ENCODE results near the gene CEP170B.

DNA sequence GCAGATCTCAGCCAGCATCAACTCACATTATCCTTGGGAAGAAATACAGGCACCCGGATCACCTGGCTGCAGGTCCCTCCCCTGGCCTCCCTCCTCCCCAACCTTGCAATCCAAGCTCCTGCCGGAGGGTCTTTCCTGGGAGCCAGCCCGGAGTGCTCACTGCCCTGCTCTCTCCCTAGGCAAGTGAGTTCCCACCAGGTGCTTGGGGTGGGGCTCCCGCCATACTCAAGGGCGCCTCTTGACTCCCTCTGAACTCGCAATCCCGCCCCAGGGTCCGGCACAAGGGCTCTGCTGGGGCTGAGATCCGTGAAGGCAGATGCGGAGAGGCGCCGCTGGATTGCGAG is 1.2 kb upstream of the CEP170B start:
- TF ChIP-seq CTCF (IDR thresholded peaks at IDR 0.05; ENCODE audit: low read length): no peak
- TF ChIP-seq EZH2 (IDR thresholded peaks at IDR 0.05; ENCODE audit: borderline replicate concordance, low read length): no peak
